HepG2 (cell line): ENCODE measurements around the gene BICRAL. TPM values are rescaled to one million over a fixed set of nuclear protein-coding genes. Genes with fewer than 3 reads are reported as not detected.

Source experiments
- DMTF1 ChIP-seq: sonication (generic); formaldehyde crosslinking; IDR thresholded peaks from 2 replicates; pipeline ENCODE4 v1.4.0; 2020; ENCODE audit warnings: mild to moderate bottlenecking, missing genetic modification reagents
- GPBP1L1 ChIP-seq: sonication (generic); formaldehyde crosslinking; IDR thresholded peaks from 2 replicates; pipeline ENCODE4 v1.5.0; 2020; ENCODE audit warnings: mild to moderate bottlenecking, missing genetic modification reagents
- IRF9 ChIP-seq: sonication (generic); formaldehyde crosslinking; IDR thresholded peaks from 2 replicates; pipeline ENCODE4 v1.8.0; 2022; ENCODE audit warnings: missing genetic modification reagents, mild to moderate bottlenecking, borderline replicate concordance
- KDM1A ChIP-seq: IDR thresholded peaks from 2 replicates; pipeline ENCODE4 v1.6.1; 2016; ENCODE audit warnings: missing compliant biosample characterization
- PBX2 ChIP-seq: IDR thresholded peaks from 2 replicates; pipeline ENCODE4 v1.6.1; 2016; ENCODE audit warnings: control low read depth
- RBFOX2 ChIP-seq: fragments of 200-400 bp; formaldehyde crosslinking; IDR thresholded peaks from 2 replicates; pipeline ENCODE4 v1.6.1; 2017; ENCODE audit warnings: low read depth, mild to moderate bottlenecking, low read length
- SP1 ChIP-seq, 2 experiments: fragments of 450-650 bp in 1 of 2; sonication (generic) in 1 of 2; formaldehyde crosslinking in 1 of 2; IDR thresholded peaks; 2 replicates each; pipeline versions ENCODE4 v1.4.0 to v1.6.1; 2016 to 2020; ENCODE audit warnings: missing genetic modification reagents in 1 of 2
- UBTF ChIP-seq: sonication (generic); formaldehyde crosslinking; IDR thresholded peaks from 2 replicates; pipeline ENCODE4 v1.4.0; 2020; ENCODE audit warnings: mild to moderate bottlenecking, missing genetic modification reagents
- ZBTB38 ChIP-seq: sonication (generic); formaldehyde crosslinking; IDR thresholded peaks from 2 replicates; pipeline ENCODE4 v1.5.1; 2020; ENCODE audit warnings: mild to moderate bottlenecking, missing genetic modification reagents
- ZGPAT ChIP-seq: IDR thresholded peaks from 2 replicates; pipeline ENCODE4 v1.6.1; 2016; ENCODE audit warnings: mild to moderate bottlenecking
- ZNF124 ChIP-seq: sonication (generic); formaldehyde crosslinking; IDR thresholded peaks from 2 replicates; pipeline ENCODE4 v1.4.0; 2020; ENCODE audit warnings: missing genetic modification reagents
- ZNF562 ChIP-seq: sonication (generic); formaldehyde crosslinking; IDR thresholded peaks from 2 replicates; pipeline ENCODE4 v1.8.0; 2022; ENCODE audit warnings: missing genetic modification reagents, borderline replicate concordance
- ZNF616 ChIP-seq: sonication (generic); formaldehyde crosslinking; IDR thresholded peaks from 2 replicates; pipeline ENCODE4 v1.5.0; 2020; ENCODE audit warnings: low read depth, mild to moderate bottlenecking, missing genetic modification reagents
- ZNF772 ChIP-seq: sonication (generic); formaldehyde crosslinking; IDR thresholded peaks from 2 replicates; pipeline ENCODE4 v1.5.0; 2020; ENCODE audit warnings: mild to moderate bottlenecking, missing genetic modification reagents
- ZNF782 ChIP-seq: sonication (generic); formaldehyde crosslinking; IDR thresholded peaks from 2 replicates; pipeline ENCODE4 v1.4.0; 2020; ENCODE audit warnings: missing genetic modification reagents, mild to moderate bottlenecking, borderline replicate concordance
- ZNF83 ChIP-seq: sonication (generic); formaldehyde crosslinking; IDR thresholded peaks from 2 replicates; pipeline ENCODE4 v1.4.0; 2020; ENCODE audit warnings: missing genetic modification reagents, mild to moderate bottlenecking, borderline replicate concordance
- ZSCAN9 ChIP-seq: IDR thresholded peaks from 2 replicates; pipeline ENCODE4 v1.6.1; 2016; ENCODE audit warnings: borderline replicate concordance
- polyA plus RNA-seq, 8 experiments: library from polyadenylated mRNA; depleted of rRNA in 3 of 8; stranded (reverse) in 7 of 8; unstranded in 1 of 8; fragments of >200 nt; fragmentation: Illumina TruSeq in 4 of 8; extraction: Trizol in 4 of 8; gene quantifications; 2 replicates each; pipeline versions ENCODE4 v1.2.1 to v1.2.3, GENCODE V29; 2011 to 2016; ENCODE audit warnings: low read depth in 4 of 8, missing spikeins in 1 of 8, mixed read lengths in 1 of 8; ENCODE audit not compliant: insufficient read depth in 1 of 8
- total RNA-seq, 5 experiments: library from RNA; depleted of rRNA; stranded (reverse); fragments of >200 nt; fragmentation: Illumina TruSeq; extraction: Trizol; gene quantifications; 2 replicates each; pipeline ENCODE4 v1.2.3, GENCODE V29; 2016; ENCODE audit warnings: low read depth in 1 of 5

Gene BICRAL
- total and polyA plus RNA-seq, 2 of the 13 experiments (the other 11 are each of a cell fraction or from before 2014, with no cell fraction given): 5.0 to 13.5 TPM

- TF ChIP-seq IRF9 (CRISPR knock-in tag) (no peak; the same call in 1 of the 2 replicates), KDM1A (CRISPR knock-in tag) (no peak), ZNF616 (peak; percentile 34; the same call in 1 of the 2 replicates), UBTF (CRISPR knock-in tag) (peak; percentile 76), ZNF562 (CRISPR knock-in tag) (no peak), ZBTB38 (peak; percentile 95; the same call in 1 of the 2 replicates), ZNF782 (CRISPR knock-in tag) (peak; percentile 75; the same call in 1 of the 2 replicates), DMTF1 (CRISPR knock-in tag) (no peak), ZGPAT (peak; percentile 95), GPBP1L1 (no peak), ZNF83 (CRISPR knock-in tag) (0 out of 2 replicates have a peak, but pooled peaks have one; percentile 83), ZNF124 (CRISPR knock-in tag) (peak; percentile 75; the same call in 1 of the 2 replicates), ZNF772 (CRISPR knock-in tag) (peak; percentile 78; the same call in 1 of the 2 replicates), RBFOX2 (peak; percentile 77), PBX2 (CRISPR knock-in tag) (peak; percentile 10; the same call in 1 of the 2 replicates), ZSCAN9 (CRISPR knock-in tag) (peak; percentile 92), SP1 (IDR thresholded peaks at IDR 0.05) (no peak), SP1 (CRISPR knock-in tag; IDR thresholded peaks at IDR 0.05) (no peak; the same call in none of the 2 replicates)
These were observed 97.8 kb downstream of the BICRAL start, which contains the start of gene RPL7L1 (continued) for GRCh38 chr6:42879372-42880239.
